PC-3 (cell line): Measurements from ENCODE around the gene IFI30. TPM values are rescaled to one million over a fixed set of nuclear protein-coding genes. Genes with fewer than 3 reads are reported as not detected.
A peak's percentile ranks its signal among the peaks of the same experiment; 100 is the strongest.

Source experiments
- ATAC-seq: fragments of 200-7000 bp; cut with Tn5 transposase; 2 replicates; pipeline ENCODE4 v1.9.1; 2020; ENCODE audit warnings: mild to moderate bottlenecking, moderate library complexity
- BruUV-seq: library from RNA; stranded (reverse); fragments of 400-500 nt; replicated peaks from 2 replicates; lab custom pipeline; 2021; lab: Mats Ljungman, UMichigan
- CTCF ChIA-PET: fragments of 300-600 bp; sonication (Branson Sonifier 250); formaldehyde crosslinking; loops from one replicate; lab custom pipeline; 2022; ENCODE audit warnings: antibody characterized with exemption; lab: Charles Lee
- POLR2A ChIA-PET: fragments of 300-600 bp; sonication (Branson Sonifier 250); formaldehyde crosslinking; loops from one replicate; lab custom pipeline; 2022; ENCODE audit warnings: antibody characterized with exemption; ENCODE audit not compliant: unreplicated experiment; lab: Charles Lee
- DNase-seq: peaks from one replicate; pipeline ENCODE4 v3.0.0-alpha.2; 2015
- H2AFZ ChIP-seq: fragments of 300-600 bp; sonication (generic); 2 replicates; pipeline ENCODE4 v1.6.0; 2016; ENCODE audit warnings: antibody characterized with exemption, low read length
- H3F3A ChIP-seq: fragments of 300-600 bp; sonication (generic); one replicate; pipeline ENCODE4 v1.6.0; 2017; ENCODE audit warnings: antibody characterized with exemption, low read length, control low read depth, mild to moderate bottlenecking; ENCODE audit not compliant: unreplicated experiment
- H3K27ac ChIP-seq: fragments of 300-600 bp; sonication (generic); 2 replicates; pipeline ENCODE4 v1.5.1; 2016; ENCODE audit warnings: mild to moderate bottlenecking, low read length
- H3K27me3 ChIP-seq: fragments of 300-600 bp; sonication (generic); 2 replicates; pipeline ENCODE4 v1.6.1; 2016; ENCODE audit warnings: low read length, mixed read lengths
- H3K36me3 ChIP-seq: fragments of 300-600 bp; sonication (generic); 2 replicates; pipeline ENCODE4 v1.6.1; 2016; ENCODE audit warnings: low read depth, mixed run types, low read length, mixed read lengths
- H3K4me1 ChIP-seq: fragments of 300-600 bp; sonication (generic); 2 replicates; pipeline ENCODE4 v1.5.1; 2016; ENCODE audit warnings: low read length; ENCODE audit not compliant: insufficient read depth
- H3K4me2 ChIP-seq: fragments of 300-600 bp; sonication (generic); 2 replicates; pipeline ENCODE4 v1.6.0; 2016; ENCODE audit warnings: low read length
- H3K4me3 ChIP-seq: fragments of 300-600 bp; sonication (generic); 2 replicates; pipeline ENCODE4 v1.5.1; 2016; ENCODE audit warnings: mild to moderate bottlenecking, low read length, mixed read lengths
- H3K79me2 ChIP-seq: fragments of 300-600 bp; sonication (generic); 2 replicates; pipeline ENCODE4 v1.6.1; 2017; ENCODE audit warnings: low read length, mixed read lengths
- H3K9ac ChIP-seq: fragments of 300-600 bp; sonication (generic); 2 replicates; pipeline ENCODE4 v1.6.0; 2016; ENCODE audit warnings: mild to moderate bottlenecking, low read length
- H3K9me2 ChIP-seq: fragments of 300-600 bp; sonication (generic); replicated peaks from 2 replicates; pipeline ENCODE4 v1.6.1; 2016; ENCODE audit warnings: mixed run types, low read length, mixed read lengths
- H3K9me3 ChIP-seq: fragments of 300-600 bp; sonication (generic); 2 replicates; pipeline ENCODE4 v1.6.1; 2016; ENCODE audit warnings: low read length, mixed read lengths
- H4K20me1 ChIP-seq: fragments of 300-600 bp; sonication (generic); 2 replicates; pipeline ENCODE4 v1.6.1; 2016; ENCODE audit warnings: low read length, mixed read lengths
- EZH2 ChIP-seq: fragments of 300-600 bp; sonication (generic); IDR thresholded peaks from one replicate; pipeline ENCODE4 v1.6.1; 2017; ENCODE audit warnings: antibody characterized with exemption, mild to moderate bottlenecking, low read length; ENCODE audit not compliant: unreplicated experiment
- EZH2phosphoT487 ChIP-seq: fragments of 300-600 bp; sonication (generic); IDR thresholded peaks from 2 replicates; pipeline ENCODE4 v1.6.1; 2018; ENCODE audit warnings: mild to moderate bottlenecking, antibody characterized with exemption, low read length, borderline replicate concordance
- intact Hi-C: fragments of 100-400 bp; cut with micrococcal nuclease; formaldehyde crosslinking; loops from 2 replicates; pipeline ENCODE4 v1.9.0; 2023
- total RNA-seq: library from RNA; depleted of rRNA; stranded (reverse); fragments of >200 nt; gene quantifications from 2 replicates; pipeline ENCODE4 v1.2.3, GENCODE V29; 2014
- TF ChIP-seq, protein P1 (sequence below): fragments of 300-600 bp; sonication (generic); conservative IDR thresholded peaks from 2 replicates; pipeline ENCODE4 v1.5.1; 2017; ENCODE audit warnings: antibody characterized with exemption, low read depth, mild to moderate bottlenecking, low read length

IFI30 gene
- total RNA-seq, 1 experiment from 2014 or later, result 31.1 TPM

GRCh38 chr19:18159810-18160209 lies 13.8 kb upstream of the IFI30 start:
- Histone ChIP-seq H3K36me3 (peaks cover 13% of the 10 kb centered on the region; the same call in 1 of the 2 replicates), H3K4me1 (peaks cover 9% of the 10 kb centered on the region; the same call in 1 of the 2 replicates), H3K9me3 (no peaks in the 10 kb centered on the region), H3K27me3 (no peaks in the 10 kb centered on the region), H3K9ac (no peak overlapping the region), H3K4me3 (no peak overlapping the region), H4K20me1 (no peaks in the 10 kb centered on the region; the same call in 1 of the 2 replicates), H3K9me2 (no peaks in the 10 kb centered on the region), H2AFZ (no peak overlapping the region), H3F3A (no peaks in the 10 kb centered on the region), H3K4me2 (no peak overlapping the region), H3K79me2 (peaks cover 14% of the 10 kb centered on the region), H3K27ac (no peak overlapping the region)
- ATAC-seq, result no peak
- CTCF ChIA-PET, result interaction anchor here (0.6 kb wide), 1 partner anchor 41 kb away, joined by 3 read pairs; no protein-coding TSS in a partner anchor
- no peak for DNase-seq
- POLR2A ChIA-PET, result no interaction called here
- intact Hi-C loops, result no loop called here
- TF ChIP-seq EZH2 (no peak), EZH2phosphoT487 (no peak)
- TF ChIP-seq, protein P1, sequence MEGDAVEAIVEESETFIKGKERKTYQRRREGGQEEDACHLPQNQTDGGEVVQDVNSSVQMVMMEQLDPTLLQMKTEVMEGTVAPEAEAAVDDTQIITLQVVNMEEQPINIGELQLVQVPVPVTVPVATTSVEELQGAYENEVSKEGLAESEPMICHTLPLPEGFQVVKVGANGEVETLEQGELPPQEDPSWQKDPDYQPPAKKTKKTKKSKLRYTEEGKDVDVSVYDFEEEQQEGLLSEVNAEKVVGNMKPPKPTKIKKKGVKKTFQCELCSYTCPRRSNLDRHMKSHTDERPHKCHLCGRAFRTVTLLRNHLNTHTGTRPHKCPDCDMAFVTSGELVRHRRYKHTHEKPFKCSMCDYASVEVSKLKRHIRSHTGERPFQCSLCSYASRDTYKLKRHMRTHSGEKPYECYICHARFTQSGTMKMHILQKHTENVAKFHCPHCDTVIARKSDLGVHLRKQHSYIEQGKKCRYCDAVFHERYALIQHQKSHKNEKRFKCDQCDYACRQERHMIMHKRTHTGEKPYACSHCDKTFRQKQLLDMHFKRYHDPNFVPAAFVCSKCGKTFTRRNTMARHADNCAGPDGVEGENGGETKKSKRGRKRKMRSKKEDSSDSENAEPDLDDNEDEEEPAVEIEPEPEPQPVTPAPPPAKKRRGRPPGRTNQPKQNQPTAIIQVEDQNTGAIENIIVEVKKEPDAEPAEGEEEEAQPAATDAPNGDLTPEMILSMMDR, result no peak
- BruUV-seq, result no TSS peak

DNA sequence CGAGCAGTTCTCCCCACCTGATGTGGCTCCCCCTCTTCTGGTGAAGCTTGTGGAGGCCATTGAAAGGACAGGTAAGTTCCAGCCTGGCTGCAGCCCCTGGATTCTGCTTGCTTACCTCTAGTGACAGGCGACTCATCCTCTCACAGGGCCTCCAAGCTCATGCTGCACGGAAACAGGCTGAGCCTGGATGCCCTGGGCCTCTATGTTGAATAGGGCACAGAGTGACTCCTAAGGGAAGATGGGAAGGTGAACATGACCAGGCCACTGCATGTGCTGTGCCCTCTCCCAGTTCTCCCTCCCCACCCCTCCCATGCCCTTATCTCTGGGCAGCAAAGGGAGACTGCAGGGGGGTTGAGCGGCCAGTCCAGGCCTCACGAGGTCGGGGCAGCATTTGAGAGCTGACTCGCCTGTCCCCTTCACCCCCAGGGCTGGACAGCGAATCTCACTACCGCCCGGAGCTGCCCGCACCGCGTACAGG lies 13.1 kb upstream of the IFI30 start:
- Histone ChIP-seq H3K36me3 (peaks cover 13% of the 10 kb centered on the region; the same call in 1 of the 2 replicates), H3F3A (no peaks in the 10 kb centered on the region), H3K79me2 (peaks cover 8% of the 10 kb centered on the region; the same call in 1 of the 2 replicates), H2AFZ (0 out of 2 replicates have a peak overlapping the region, but pooled peaks have one; percentile 42), H3K9me2 (no peaks in the 10 kb centered on the region), H3K4me3 (no peak overlapping the region), H3K27ac (no peak overlapping the region), H3K4me2 (peak overlapping the region; percentile 54), H4K20me1 (no peaks in the 10 kb centered on the region; the same call in 1 of the 2 replicates), H3K4me1 (peaks cover 9% of the 10 kb centered on the region; the same call in 1 of the 2 replicates), H3K9ac (peak overlapping the region; percentile 38), H3K9me3 (no peaks in the 10 kb centered on the region), H3K27me3 (no peaks in the 10 kb centered on the region)
- POLR2A ChIA-PET, result no interaction called here
- no peak for DNase-seq
- intact Hi-C loops, result no loop called here
- no TSS peak for BruUV-seq
- CTCF ChIA-PET, result interaction anchor here (0.6 kb wide), 1 partner anchor 42 kb away, joined by 3 read pairs; no protein-coding TSS in a partner anchor
- peak; percentile 35 for ATAC-seq
- TF ChIP-seq EZH2phosphoT487, result no peak
- TF ChIP-seq, protein P1, result no peak
- TF ChIP-seq EZH2, result no peak

- POLR2A ChIA-PET, result no interaction called here
- H3K4me1 ChIP-seq, result peaks cover 9% of the 10 kb centered on the region; the same call in 1 of the 2 replicates
- H3K27ac ChIP-seq, result no peak overlapping the region
- H3K79me2 ChIP-seq, result 0 out of 2 replicates have a peak, but pooled peaks cover 4% of the 10 kb centered on the region
- 0 out of 2 replicates have a peak overlapping the region, but pooled peaks have one; percentile 42 for H2AFZ ChIP-seq
- peaks cover 13% of the 10 kb centered on the region; the same call in 1 of the 2 replicates for H3K36me3 ChIP-seq
- peak; percentile 89 for ATAC-seq
- no peak overlapping the region for H3K4me3 ChIP-seq
- H3K9me3 ChIP-seq, result no peaks in the 10 kb centered on the region
- intact Hi-C loops, result no loop called here
- H3K9ac ChIP-seq, result peak overlapping the region; percentile 38
- no peaks in the 10 kb centered on the region for H3F3A ChIP-seq
- TF ChIP-seq, protein P1, result no peak
- TF ChIP-seq EZH2phosphoT487 (no peak), EZH2 (no peak)
- H3K27me3 ChIP-seq, result no peaks in the 10 kb centered on the region
- H3K9me2 ChIP-seq, result no peaks in the 10 kb centered on the region
- no TSS peak for BruUV-seq
- peak; percentile 78 for DNase-seq
- peak overlapping the region; percentile 54 for H3K4me2 ChIP-seq
- no peaks in the 10 kb centered on the region; the same call in 1 of the 2 replicates for H4K20me1 ChIP-seq
- CTCF ChIA-PET, result interaction anchor here (0.6 kb wide), 1 partner anchor 108 kb away, joined by 4 read pairs; no protein-coding TSS in a partner anchor
Observed at GRCh38 chr19:18160971-18161635, 12.5 kb upstream of the IFI30 start.
